ENCODE results near the gene SH3PXD2A. TPM values are rescaled to one million over a fixed set of nuclear protein-coding genes. Genes with fewer than 3 reads are reported as not detected.

Gene SH3PXD2A
- total RNA-seq, 2 experiments from 2014 or later = 14.8 to 16.0 TPM

GRCh38 chr10:103840740-103841070, 14.7 kb downstream of the SH3PXD2A start:
- Mint-ChIP-seq H3K4me1 (peaks cover 4% of the 10 kb centered on the region), H3K36me3 (no peaks in the 10 kb centered on the region), H3K4me3 (no peak overlapping the region), H3K9me3 (no peaks in the 10 kb centered on the region), H3K27me3 (no peaks in the 10 kb centered on the region), H3K27ac (no peak overlapping the region)
- POLR2A ChIA-PET = no interaction called here
- ATAC-seq (ENCODE audit: low read depth) (no peak), DNase-seq (no peak)

DNA sequence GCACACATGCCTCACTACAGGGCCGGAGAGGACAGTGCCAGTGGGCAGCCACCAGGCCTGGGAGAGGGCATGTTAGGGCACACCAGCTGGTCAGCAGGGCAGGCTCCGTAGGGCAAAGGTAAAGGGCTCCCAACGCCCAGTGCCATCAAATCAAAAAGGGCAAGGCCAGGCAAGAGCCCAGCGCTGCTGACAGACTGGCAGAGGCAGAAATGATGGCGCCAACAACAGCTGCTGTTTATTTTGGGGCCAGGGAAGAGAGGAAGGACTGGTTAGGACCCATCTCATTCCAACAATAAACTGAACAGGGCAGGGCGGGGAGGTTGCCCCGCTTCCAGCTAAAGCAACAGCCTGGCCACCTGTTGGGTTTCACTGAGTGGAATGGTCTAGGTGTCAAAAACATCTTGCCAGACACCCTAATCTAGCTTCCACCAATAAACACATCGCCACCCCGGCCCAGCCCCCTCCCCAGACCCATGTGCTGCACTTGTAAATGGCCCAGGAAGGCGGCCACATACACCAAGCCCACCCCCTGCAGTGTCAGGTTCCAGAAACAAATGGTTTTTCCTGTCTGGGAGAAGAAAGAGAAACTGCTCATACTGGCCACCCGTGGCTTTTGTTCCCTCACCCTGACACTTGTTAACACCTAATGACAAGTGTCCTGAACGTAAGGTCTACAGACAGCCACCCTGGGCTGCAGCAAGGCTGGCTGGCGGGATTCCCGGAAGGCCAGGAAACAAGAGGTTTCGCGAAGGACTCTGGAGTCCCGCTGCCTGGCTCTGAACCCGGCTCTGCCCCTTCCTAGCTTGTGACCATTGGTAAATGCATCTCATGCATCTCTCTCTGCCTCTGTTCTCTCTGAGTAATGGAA, 15.3 kb downstream of the SH3PXD2A start:
- peaks cover 2% of the 10 kb centered on the region for H3K27me3 Mint-ChIP-seq
- no peak for ATAC-seq (ENCODE audit: low read depth)

DNA sequence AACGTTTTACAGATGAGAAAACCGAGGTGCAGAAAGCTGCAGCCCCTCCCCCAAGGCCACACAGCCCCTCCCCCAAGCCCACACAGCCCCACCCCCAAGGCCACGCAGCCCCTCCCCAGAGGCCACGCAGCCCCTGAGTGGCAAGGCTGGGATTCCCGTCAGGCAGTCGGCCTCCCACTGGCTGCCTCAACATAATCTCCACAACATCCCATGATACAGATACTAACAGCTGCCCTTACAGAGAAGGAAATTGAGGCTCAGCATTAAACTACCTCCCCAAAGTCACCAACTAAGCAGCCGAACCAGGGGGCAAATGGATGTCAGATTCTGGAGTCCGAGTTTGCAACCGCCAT, 15.9 kb downstream of the SH3PXD2A start:
- Mint-ChIP-seq H3K9me3 (no peaks in the 10 kb centered on the region), H3K4me1 (no peaks in the 10 kb centered on the region), H3K27me3 (peaks cover 2% of the 10 kb centered on the region), H3K27ac (no peak overlapping the region), H3K4me3 (no peak overlapping the region), H3K36me3 (no peaks in the 10 kb centered on the region)
- ATAC-seq (ENCODE audit: low read depth) (no peak), DNase-seq (no peak)
- POLR2A ChIA-PET = interaction anchor here (1.0 kb wide), 1 partner anchor 8 kb away, joined by 3 read pairs; no protein-coding TSS in a partner anchor

More for the DNA sequence above, 15.3 kb downstream of the SH3PXD2A start:
- no peak for DNase-seq
- H3K4me1 Mint-ChIP-seq = no peaks in the 10 kb centered on the region
- no peaks in the 10 kb centered on the region for H3K9me3 Mint-ChIP-seq
- POLR2A ChIA-PET = interaction anchor here (1.0 kb wide), 1 partner anchor 8 kb away, joined by 3 read pairs; no protein-coding TSS in a partner anchor
- H3K36me3 Mint-ChIP-seq = no peaks in the 10 kb centered on the region
- no peak overlapping the region for H3K27ac Mint-ChIP-seq
- no peak overlapping the region for H3K4me3 Mint-ChIP-seq

DNA sequence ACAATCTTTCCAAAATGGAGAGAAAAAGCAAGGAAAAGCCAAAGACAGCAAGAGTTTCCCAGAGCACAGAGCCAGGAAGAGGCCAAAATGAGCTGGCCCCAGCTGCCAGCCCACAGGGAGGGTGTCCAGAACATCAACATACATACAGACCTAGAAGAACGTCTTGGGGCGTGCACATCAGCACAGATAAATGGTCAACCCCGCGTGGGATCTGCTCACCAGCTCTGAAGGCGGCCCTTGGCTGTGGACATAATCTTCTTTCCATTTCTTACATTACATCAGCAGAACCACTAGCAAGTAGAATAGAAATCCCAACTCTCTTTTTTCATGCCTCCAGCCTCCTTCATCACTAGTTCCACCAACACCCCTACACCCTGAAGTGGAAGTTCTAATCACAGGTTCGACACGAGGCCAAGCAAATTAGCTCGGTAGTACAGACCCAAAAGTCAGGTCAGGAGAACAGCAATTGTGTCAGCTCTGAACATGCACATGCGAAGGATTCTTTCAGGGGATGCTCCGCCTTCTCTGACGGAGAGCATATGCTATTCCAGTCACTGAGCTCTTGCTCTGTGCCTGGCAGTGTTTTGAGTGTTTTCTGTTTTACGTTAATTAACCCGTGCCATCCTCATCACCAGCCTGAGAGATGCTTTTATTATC, 16.4 kb downstream of the SH3PXD2A start:
- POLR2A ChIA-PET = interaction anchor here (1.0 kb wide), 1 partner anchor 9 kb away, joined by 3 read pairs; no protein-coding TSS in a partner anchor

GRCh38 chr10:103838070-103838395, 17.3 kb downstream of the SH3PXD2A start:
- H3K4me3 Mint-ChIP-seq = no peak overlapping the region
- H3K27ac Mint-ChIP-seq = no peak overlapping the region
- DNase-seq (no peak), ATAC-seq (ENCODE audit: low read depth) (no peak)
- H3K9me3 Mint-ChIP-seq = no peaks in the 10 kb centered on the region
- no peaks in the 10 kb centered on the region for H3K36me3 Mint-ChIP-seq
- POLR2A ChIA-PET = no interaction called here
- no peaks in the 10 kb centered on the region for H3K4me1 Mint-ChIP-seq
- H3K27me3 Mint-ChIP-seq = peaks cover 2% of the 10 kb centered on the region

More for the DNA sequence above, 16.4 kb downstream of the SH3PXD2A start:
- ATAC-seq (ENCODE audit: low read depth) (no peak), DNase-seq (no peak)
- no peak overlapping the region for H3K27ac Mint-ChIP-seq
- H3K27me3 Mint-ChIP-seq = peaks cover 2% of the 10 kb centered on the region
- no peak overlapping the region for H3K4me3 Mint-ChIP-seq
- H3K4me1 Mint-ChIP-seq = no peaks in the 10 kb centered on the region
- no peaks in the 10 kb centered on the region for H3K36me3 Mint-ChIP-seq
- H3K9me3 Mint-ChIP-seq = no peaks in the 10 kb centered on the region

GRCh38 chr10:103837370-103838069, 17.9 kb downstream of the SH3PXD2A start:
- POLR2A ChIA-PET = no interaction called here
- H3K36me3 Mint-ChIP-seq = no peaks in the 10 kb centered on the region
- no peaks in the 10 kb centered on the region for H3K9me3 Mint-ChIP-seq
- DNase-seq = no peak
- ATAC-seq (ENCODE audit: low read depth) = no peak
- H3K4me3 Mint-ChIP-seq = no peak overlapping the region
- no peak overlapping the region for H3K27ac Mint-ChIP-seq
- H3K27me3 Mint-ChIP-seq = peaks cover 2% of the 10 kb centered on the region
- H3K4me1 Mint-ChIP-seq = no peaks in the 10 kb centered on the region

DNA sequence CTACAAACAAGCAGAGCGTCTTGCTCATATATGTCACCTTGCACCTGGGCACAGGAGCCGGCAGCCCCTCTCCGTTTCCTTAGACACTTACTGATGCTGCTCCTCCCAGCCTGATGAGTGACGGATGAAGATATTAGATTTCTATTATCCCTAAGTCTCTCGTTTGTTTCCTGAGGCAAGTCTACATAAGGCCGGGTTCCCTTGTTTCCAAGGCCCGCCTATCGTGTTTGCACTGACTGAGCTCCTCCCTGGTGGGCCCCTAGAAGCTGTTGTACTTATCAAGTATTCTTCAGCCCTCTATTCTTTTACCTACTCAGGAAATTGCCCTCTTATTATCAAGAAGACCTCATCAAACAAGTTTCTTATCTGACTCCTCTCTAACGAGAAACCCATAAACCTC, 18.5 kb downstream of the SH3PXD2A start:
- Mint-ChIP-seq H3K4me1 (no peaks in the 10 kb centered on the region), H3K27ac (no peak overlapping the region)
- POLR2A ChIA-PET = no interaction called here

GRCh38 chr10:103836273-103836672, 19.1 kb downstream of the SH3PXD2A start:
- no peak overlapping the region for H3K27ac Mint-ChIP-seq

More for the DNA sequence above, 18.5 kb downstream of the SH3PXD2A start:
- ATAC-seq (ENCODE audit: low read depth) (no peak), DNase-seq (no peak)
- Mint-ChIP-seq H3K9me3 (no peaks in the 10 kb centered on the region), H3K27me3 (peaks cover 2% of the 10 kb centered on the region), H3K36me3 (no peaks in the 10 kb centered on the region), H3K4me3 (no peak overlapping the region)

GRCh38 chr10:103835096-103836050, 20.0 kb downstream of the SH3PXD2A start:
- no peak for ATAC-seq (ENCODE audit: low read depth)
- H3K9me3 Mint-ChIP-seq = no peaks in the 10 kb centered on the region
- no peaks in the 10 kb centered on the region for H3K36me3 Mint-ChIP-seq
- no peak for DNase-seq
- POLR2A ChIA-PET = no interaction called here
- H3K27me3 Mint-ChIP-seq = peaks cover 4% of the 10 kb centered on the region
- H3K4me3 Mint-ChIP-seq = no peak overlapping the region
- no peak overlapping the region for H3K27ac Mint-ChIP-seq
- H3K4me1 Mint-ChIP-seq = no peaks in the 10 kb centered on the region

More at GRCh38 chr10:103836273-103836672, 19.1 kb downstream of the SH3PXD2A start:
- POLR2A ChIA-PET = no interaction called here
- ATAC-seq (ENCODE audit: low read depth) = no peak
- no peaks in the 10 kb centered on the region for H3K9me3 Mint-ChIP-seq
- no peak overlapping the region for H3K4me3 Mint-ChIP-seq
- no peaks in the 10 kb centered on the region for H3K4me1 Mint-ChIP-seq
- H3K27me3 Mint-ChIP-seq = peaks cover 2% of the 10 kb centered on the region
- no peak for DNase-seq
- no peaks in the 10 kb centered on the region for H3K36me3 Mint-ChIP-seq

DNA sequence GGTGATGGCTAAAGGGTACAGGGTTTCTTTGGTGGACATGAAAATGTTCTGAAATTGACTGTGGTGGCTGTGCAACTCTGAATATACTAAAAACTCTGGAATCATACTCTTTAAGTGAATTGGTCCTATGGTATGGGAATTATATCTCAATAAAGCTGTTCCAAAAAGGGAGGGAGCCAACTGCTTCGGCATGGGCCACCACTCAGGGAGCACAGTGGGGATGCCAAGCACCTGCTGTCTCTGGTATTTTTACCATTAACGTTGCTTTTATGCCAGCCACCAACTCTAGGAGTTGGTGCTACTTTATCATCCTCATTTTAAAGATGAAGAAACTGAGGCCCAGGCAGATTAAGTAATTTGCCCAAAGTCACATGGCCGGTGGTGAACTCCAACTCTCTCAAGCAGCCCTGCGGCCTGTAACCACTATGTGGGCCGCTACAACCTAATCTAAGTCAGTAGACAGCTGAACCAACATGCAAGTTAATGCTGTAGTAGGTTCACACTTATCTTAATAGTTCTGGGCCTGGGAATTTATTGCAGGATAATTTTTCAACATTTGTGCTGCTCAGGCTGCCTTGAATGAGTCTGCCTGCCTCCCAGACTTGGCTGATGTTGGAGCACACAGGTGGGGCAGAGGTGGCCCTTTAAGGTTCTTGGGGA, 20.8 kb downstream of the SH3PXD2A start:
- Mint-ChIP-seq H3K27ac (no peak overlapping the region), H3K4me3 (no peak overlapping the region), H3K4me1 (no peaks in the 10 kb centered on the region), H3K27me3 (peaks cover 7% of the 10 kb centered on the region), H3K9me3 (no peaks in the 10 kb centered on the region), H3K36me3 (no peaks in the 10 kb centered on the region)
- POLR2A ChIA-PET = interaction anchor here (0.6 kb wide), 1 partner anchor 1017 kb away, joined by 3 read pairs; no protein-coding TSS in a partner anchor
- ATAC-seq (ENCODE audit: low read depth) (no peak), DNase-seq (no peak)

DNA sequence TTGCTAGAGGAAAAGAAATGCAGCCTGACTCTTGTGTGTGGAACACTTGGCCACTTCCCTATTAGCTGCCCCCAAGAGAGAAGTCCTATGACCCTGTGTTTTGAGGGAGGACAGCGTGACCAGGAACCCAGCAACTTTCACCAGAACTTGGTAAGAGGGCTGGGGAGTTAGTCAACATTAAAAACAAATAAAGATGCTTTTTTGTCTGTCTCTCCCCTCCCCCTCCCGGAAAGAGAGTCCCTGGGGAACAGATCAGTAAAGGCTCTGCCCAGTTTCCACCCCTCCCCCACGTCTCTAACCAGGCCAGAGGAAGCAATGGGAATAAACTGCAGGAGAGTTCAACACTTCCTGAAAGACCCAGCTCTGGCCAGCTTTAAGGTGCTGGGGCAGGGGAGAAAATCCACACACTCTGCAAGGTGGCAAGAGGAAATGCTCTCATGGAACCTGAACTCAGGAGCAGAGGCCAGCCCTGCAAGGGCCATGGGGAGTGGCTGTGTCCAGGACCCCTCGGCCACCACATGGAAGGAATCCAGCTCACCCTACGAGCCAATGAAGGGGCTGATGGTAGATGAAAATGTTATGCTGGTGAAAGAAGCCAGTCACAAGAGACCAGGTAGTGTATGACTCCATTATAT, 21.5 kb downstream of the SH3PXD2A start:
- Mint-ChIP-seq H3K36me3 (no peaks in the 10 kb centered on the region), H3K27me3 (peaks cover 11% of the 10 kb centered on the region), H3K27ac (no peak overlapping the region), H3K9me3 (no peaks in the 10 kb centered on the region), H3K4me1 (no peaks in the 10 kb centered on the region), H3K4me3 (no peak overlapping the region)
- ATAC-seq (ENCODE audit: low read depth) = no peak
- no peak for DNase-seq
- POLR2A ChIA-PET = interaction anchor here (0.6 kb wide), 1 partner anchor 1016 kb away, joined by 3 read pairs; no protein-coding TSS in a partner anchor

DNA sequence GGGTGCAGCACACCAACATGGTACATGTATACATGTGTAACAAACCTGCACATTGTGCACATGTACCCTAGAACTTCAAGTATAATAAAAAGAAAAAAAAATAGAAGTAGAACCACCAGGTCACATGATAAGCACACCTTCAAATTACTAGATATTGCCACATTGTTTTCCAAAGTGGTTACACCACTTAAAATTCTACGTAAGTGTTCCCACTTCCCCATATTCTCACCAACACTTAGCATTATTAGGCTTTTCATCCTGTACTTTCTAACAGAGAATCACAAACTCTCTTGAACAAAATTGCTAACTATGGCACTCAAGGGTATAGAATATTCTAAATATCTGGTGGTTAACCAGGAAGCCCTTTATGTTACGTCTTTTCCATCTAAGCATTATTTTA, 22.6 kb downstream of the SH3PXD2A start:
- POLR2A ChIA-PET = no interaction called here
- no peak for ATAC-seq (ENCODE audit: low read depth)
- H3K4me3 Mint-ChIP-seq = no peak overlapping the region
- DNase-seq = no peak
- no peak overlapping the region for H3K27ac Mint-ChIP-seq
- no peaks in the 10 kb centered on the region for H3K36me3 Mint-ChIP-seq
- H3K9me3 Mint-ChIP-seq = no peaks in the 10 kb centered on the region
- peaks cover 11% of the 10 kb centered on the region for H3K27me3 Mint-ChIP-seq
- H3K4me1 Mint-ChIP-seq = no peaks in the 10 kb centered on the region

All from activated naive CD8-positive, alpha-beta T cell treated with anti-CD3 and anti-CD28 coated beads, Interleukin-2, amount 10 ng/mL, durations not matched to agents 7 days and 5 days (primary cell).